GM12892 (cell line): ENCODE data around the gene NPC1L1.

Experiments
- POLR2A ChIP-seq: IDR thresholded peaks from 2 replicates; pipeline ENCODE4 v1.6.1; 2011; ENCODE audit warnings: low read depth, low read length, control low read depth
- POLR2AphosphoS5 ChIP-seq: IDR thresholded peaks from 2 replicates; pipeline ENCODE4 v1.6.1; 2011; ENCODE audit warnings: low read depth, low read length, control low read depth

DNA sequence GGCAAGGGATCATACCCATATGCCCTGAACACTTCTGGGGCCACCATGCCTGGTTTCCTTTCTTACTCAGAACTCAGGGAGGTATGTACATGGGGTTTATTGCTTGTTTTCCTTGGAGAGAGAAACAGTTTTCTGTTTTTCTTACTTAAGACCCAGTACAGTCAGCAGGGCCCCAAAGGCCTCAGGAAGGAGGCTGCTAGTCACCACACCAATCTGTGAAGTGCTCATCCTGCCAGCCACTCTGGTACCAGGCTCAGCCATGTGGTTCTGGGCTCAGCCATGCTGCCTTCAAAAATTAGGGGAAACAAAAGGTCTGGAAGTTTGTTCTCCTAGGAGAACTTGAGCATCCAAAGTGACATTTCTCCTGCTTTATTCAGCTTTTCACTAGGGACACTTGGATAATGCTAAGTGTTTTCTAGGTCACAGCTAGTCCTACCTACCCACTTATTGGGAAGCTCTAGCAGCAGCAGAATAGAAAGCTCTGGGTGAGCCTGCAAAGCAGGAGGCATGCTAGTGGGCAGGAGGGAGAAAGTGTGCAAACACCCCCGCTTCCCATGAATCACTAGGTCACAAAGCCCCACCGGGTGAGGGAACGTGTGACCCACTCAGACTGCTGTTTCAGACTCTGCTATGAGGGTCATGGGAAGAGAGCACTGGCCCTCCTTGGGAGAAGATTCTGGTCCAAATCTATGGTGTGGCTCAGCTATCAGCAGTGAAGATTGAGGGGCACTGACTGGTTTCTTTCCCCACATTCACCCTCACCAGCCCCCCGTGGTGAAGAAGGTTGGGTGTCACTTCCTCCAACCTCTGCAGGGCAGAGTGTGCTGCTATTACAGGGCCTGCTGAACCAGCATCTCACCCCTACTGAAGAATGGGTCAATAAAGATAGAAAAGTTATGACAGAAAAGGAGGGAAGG is 74.6 kb downstream of the NPC1L1 start:
- TF ChIP-seq POLR2A = no peak
- no peak for TF ChIP-seq POLR2AphosphoS5
